ENCODE measurements around the gene NTF3. TPM values are rescaled to one million over a fixed set of nuclear protein-coding genes. Genes with fewer than 3 reads are reported as not detected.

The NTF3 gene
- total and polyA plus RNA-seq, 2 of the 8 experiments (the other 6 are each of a cell fraction or from before 2014, with no cell fraction given) = 1.4 to 2.3 TPM

DNA sequence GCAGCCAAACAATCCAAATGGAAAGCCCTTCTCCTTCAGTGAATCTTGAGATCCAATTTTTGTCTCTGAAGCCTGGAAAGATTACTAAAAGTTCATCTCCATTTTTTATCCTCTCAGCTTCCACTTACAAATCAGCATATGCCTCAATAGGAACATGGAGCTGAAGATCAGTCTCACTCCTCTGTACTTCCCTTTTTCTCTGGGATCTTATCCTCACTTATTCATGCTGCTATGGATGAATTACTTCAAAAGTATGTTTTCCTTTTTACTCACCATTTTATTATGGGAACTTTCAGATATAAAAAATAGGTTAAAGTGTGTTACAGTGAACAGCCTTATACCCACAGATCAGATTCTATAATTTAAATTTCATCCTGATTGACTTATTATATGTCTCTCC lies 14.4 kb upstream of the NTF3 start (continued):
- TF ChIP-seq RXRA (IDR thresholded peaks at IDR 0.05; ENCODE audit: insufficient read depth, low read depth, low read length) = no peak
- TF ChIP-seq SP2 (IDR thresholded peaks at IDR 0.05; ENCODE audit: low read length) = no peak
- no peak for TF ChIP-seq TBP (IDR thresholded peaks at IDR 0.05; ENCODE audit: low read depth, low read length)
- TF ChIP-seq ASH2L (IDR thresholded peaks at IDR 0.05; ENCODE audit: low read length) = no peak
- TF ChIP-seq SRF (IDR thresholded peaks at IDR 0.05; ENCODE audit: low read depth, low read length) = no peak
- TF ChIP-seq, protein P1, sequence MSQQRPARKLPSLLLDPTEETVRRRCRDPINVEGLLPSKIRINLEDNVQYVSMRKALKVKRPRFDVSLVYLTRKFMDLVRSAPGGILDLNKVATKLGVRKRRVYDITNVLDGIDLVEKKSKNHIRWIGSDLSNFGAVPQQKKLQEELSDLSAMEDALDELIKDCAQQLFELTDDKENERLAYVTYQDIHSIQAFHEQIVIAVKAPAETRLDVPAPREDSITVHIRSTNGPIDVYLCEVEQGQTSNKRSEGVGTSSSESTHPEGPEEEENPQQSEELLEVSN (IDR thresholded peaks at IDR 0.05) = no peak
- TF ChIP-seq, protein P2, sequence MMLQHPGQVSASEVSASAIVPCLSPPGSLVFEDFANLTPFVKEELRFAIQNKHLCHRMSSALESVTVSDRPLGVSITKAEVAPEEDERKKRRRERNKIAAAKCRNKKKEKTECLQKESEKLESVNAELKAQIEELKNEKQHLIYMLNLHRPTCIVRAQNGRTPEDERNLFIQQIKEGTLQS (IDR thresholded peaks at IDR 0.05; ENCODE audit: insufficient read depth, low read depth, low read length) = no peak
